Measurements from ENCODE around the gene MYCN. TPM values are rescaled to one million over a fixed set of nuclear protein-coding genes. Genes with fewer than 3 reads are reported as not detected.

Gene MYCN
- total RNA-seq, 1 experiment from 2014 or later = 8.7 TPM

GRCh38 chr2:15942711-15943345 lies 2.5 kb downstream of the MYCN start:
- no peaks in the 10 kb centered on the region for H3K27me3 Mint-ChIP-seq (ENCODE audit: unreplicated experiment)
- no peak for TF ChIP-seq CTCF (IDR thresholded peaks at IDR 0.05; ENCODE audit: unreplicated experiment)
- H3K9me3 Mint-ChIP-seq (ENCODE audit: low read depth, unreplicated experiment) = no peaks in the 10 kb centered on the region
- CTCF ChIA-PET = interaction anchor here (1.4 kb wide), 1 partner anchor 339 kb away, joined by 6 read pairs; no protein-coding TSS in a partner anchor
- H3K4me1 Mint-ChIP-seq (ENCODE audit: low read depth, unreplicated experiment) = peaks cover 22% of the 10 kb centered on the region
- H3K4me3 Mint-ChIP-seq (ENCODE audit: low read depth, unreplicated experiment) = peak overlapping the region; percentile 99
- peak overlapping the region; percentile 36 for H3K27ac Mint-ChIP-seq (ENCODE audit: unreplicated experiment)
- no peak for DNase-seq
- intact Hi-C loops (cut with micrococcal nuclease; ENCODE audit: unreplicated experiment) = loop anchor here (2.0 to 5.0 kb wide), 7 partner anchors 70 to 664 kb away; no protein-coding TSS in a partner anchor
- no TSS peak for BruUV-seq (replicated peaks)
- H3K36me3 Mint-ChIP-seq (ENCODE audit: insufficient read depth, unreplicated experiment) = peaks cover 41% of the 10 kb centered on the region

GRCh38 chr2:15943378-15944280 lies 3.3 kb downstream of the MYCN start:
- BruUV-seq (replicated peaks) = TSS peak; percentile 20
- intact Hi-C loops (cut with micrococcal nuclease; ENCODE audit: unreplicated experiment) = loop anchor here (2.0 to 5.0 kb wide), 8 partner anchors 21 to 664 kb away; no protein-coding TSS in a partner anchor
- Mint-ChIP-seq H3K4me1 (ENCODE audit: low read depth, unreplicated experiment) (peaks cover 22% of the 10 kb centered on the region), H3K27ac (ENCODE audit: unreplicated experiment) (peak overlapping the region; percentile 36), H3K36me3 (ENCODE audit: insufficient read depth, unreplicated experiment) (peaks cover 41% of the 10 kb centered on the region), H3K4me3 (ENCODE audit: low read depth, unreplicated experiment) (peak overlapping the region; percentile 99), H3K9me3 (ENCODE audit: low read depth, unreplicated experiment) (no peaks in the 10 kb centered on the region), H3K27me3 (ENCODE audit: unreplicated experiment) (no peaks in the 10 kb centered on the region)
- peak; percentile 75 for TF ChIP-seq CTCF (IDR thresholded peaks at IDR 0.05; ENCODE audit: unreplicated experiment)
- DNase-seq = peak; percentile 69
- CTCF ChIA-PET = interaction anchor here (0.9 kb wide), 1 partner anchor 339 kb away, joined by 3 read pairs; no protein-coding TSS in a partner anchor

- no peaks in the 10 kb centered on the region for H3K9me3 Mint-ChIP-seq (ENCODE audit: low read depth, unreplicated experiment)
- no peaks in the 10 kb centered on the region for H3K27me3 Mint-ChIP-seq (ENCODE audit: unreplicated experiment)
- H3K4me1 Mint-ChIP-seq (ENCODE audit: low read depth, unreplicated experiment) = peaks cover 22% of the 10 kb centered on the region
- no peak overlapping the region for H3K27ac Mint-ChIP-seq (ENCODE audit: unreplicated experiment)
- CTCF ChIA-PET = interaction anchor here (0.9 kb wide), 1 partner anchor 338 kb away, joined by 3 read pairs; no protein-coding TSS in a partner anchor
- H3K4me3 Mint-ChIP-seq (ENCODE audit: low read depth, unreplicated experiment) = peak overlapping the region; percentile 99
- intact Hi-C loops (cut with micrococcal nuclease; ENCODE audit: unreplicated experiment) = loop anchor here (2.0 to 5.0 kb wide), 7 partner anchors 20 to 663 kb away; no protein-coding TSS in a partner anchor
- H3K36me3 Mint-ChIP-seq (ENCODE audit: insufficient read depth, unreplicated experiment) = peaks cover 41% of the 10 kb centered on the region
- TF ChIP-seq CTCF (IDR thresholded peaks at IDR 0.05; ENCODE audit: unreplicated experiment) = no peak
- no peak for DNase-seq
- BruUV-seq (replicated peaks) = no TSS peak
These were observed 4.1 kb downstream of the MYCN start for GRCh38 chr2:15944325-15945017.
